ENCODE measurements around the gene PCAT7.

DNA sequence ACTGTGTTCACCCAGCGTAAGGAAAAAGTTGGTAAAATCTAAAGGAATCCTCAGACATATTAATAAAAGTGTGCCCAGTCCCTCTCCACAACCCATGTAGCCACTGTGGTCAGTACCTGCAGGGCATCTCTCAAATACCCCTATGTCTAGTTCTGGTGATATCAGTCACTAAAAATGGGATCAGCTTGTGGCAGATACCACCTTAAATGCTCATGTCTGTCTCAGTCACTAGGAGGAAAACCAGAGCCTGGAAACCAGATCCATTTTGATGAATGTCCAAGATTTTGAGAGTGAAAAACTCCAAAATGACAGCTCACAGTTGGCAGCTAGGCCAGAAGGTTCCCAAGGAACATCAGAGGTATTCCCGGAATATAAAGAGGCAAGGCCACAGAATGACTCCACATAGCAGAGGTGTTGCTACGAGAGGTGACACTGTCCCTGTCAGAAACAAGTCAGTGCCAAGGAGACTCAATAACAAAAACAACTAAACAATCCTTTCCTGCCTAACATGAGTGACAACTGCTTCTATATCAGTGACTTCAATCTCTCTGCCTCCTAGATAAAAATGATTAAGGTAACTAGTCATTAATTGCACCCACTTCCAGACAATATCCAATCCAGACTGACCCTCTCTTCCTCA, 13.5 kb downstream of the PCAT7 start:
- TF ChIP-seq TCF12 (IDR thresholded peaks at IDR 0.05; ENCODE audit: low read depth) (no peak), RAD21 (IDR thresholded peaks at IDR 0.05; ENCODE audit: low read depth) (no peak), EGR1 (IDR thresholded peaks at IDR 0.05) (no peak), ZBTB7A (IDR thresholded peaks at IDR 0.05; ENCODE audit: low read depth) (no peak), YY1 (IDR thresholded peaks at IDR 0.05; ENCODE audit: low read depth) (no peak), EP300 (IDR thresholded peaks at IDR 0.05; ENCODE audit: borderline replicate concordance) (no peak), TEAD4 (IDR thresholded peaks at IDR 0.05) (no peak), TAF1 (IDR thresholded peaks at IDR 0.05; ENCODE audit: low read depth) (no peak), NFIC (IDR thresholded peaks at IDR 0.05) (no peak), CREB1 (IDR thresholded peaks at IDR 0.05; ENCODE audit: low read depth) (no peak), CEBPB (IDR thresholded peaks at IDR 0.05) (no peak), FOXM1 (IDR thresholded peaks at IDR 0.05; ENCODE audit: borderline replicate concordance, low read depth) (no peak)
- TF ChIP-seq, protein P1, sequence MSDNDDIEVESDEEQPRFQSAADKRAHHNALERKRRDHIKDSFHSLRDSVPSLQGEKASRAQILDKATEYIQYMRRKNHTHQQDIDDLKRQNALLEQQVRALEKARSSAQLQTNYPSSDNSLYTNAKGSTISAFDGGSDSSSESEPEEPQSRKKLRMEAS (IDR thresholded peaks at IDR 0.05): no peak
- TF ChIP-seq, protein P2, sequence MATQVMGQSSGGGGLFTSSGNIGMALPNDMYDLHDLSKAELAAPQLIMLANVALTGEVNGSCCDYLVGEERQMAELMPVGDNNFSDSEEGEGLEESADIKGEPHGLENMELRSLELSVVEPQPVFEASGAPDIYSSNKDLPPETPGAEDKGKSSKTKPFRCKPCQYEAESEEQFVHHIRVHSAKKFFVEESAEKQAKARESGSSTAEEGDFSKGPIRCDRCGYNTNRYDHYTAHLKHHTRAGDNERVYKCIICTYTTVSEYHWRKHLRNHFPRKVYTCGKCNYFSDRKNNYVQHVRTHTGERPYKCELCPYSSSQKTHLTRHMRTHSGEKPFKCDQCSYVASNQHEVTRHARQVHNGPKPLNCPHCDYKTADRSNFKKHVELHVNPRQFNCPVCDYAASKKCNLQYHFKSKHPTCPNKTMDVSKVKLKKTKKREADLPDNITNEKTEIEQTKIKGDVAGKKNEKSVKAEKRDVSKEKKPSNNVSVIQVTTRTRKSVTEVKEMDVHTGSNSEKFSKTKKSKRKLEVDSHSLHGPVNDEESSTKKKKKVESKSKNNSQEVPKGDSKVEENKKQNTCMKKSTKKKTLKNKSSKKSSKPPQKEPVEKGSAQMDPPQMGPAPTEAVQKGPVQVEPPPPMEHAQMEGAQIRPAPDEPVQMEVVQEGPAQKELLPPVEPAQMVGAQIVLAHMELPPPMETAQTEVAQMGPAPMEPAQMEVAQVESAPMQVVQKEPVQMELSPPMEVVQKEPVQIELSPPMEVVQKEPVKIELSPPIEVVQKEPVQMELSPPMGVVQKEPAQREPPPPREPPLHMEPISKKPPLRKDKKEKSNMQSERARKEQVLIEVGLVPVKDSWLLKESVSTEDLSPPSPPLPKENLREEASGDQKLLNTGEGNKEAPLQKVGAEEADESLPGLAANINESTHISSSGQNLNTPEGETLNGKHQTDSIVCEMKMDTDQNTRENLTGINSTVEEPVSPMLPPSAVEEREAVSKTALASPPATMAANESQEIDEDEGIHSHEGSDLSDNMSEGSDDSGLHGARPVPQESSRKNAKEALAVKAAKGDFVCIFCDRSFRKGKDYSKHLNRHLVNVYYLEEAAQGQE (IDR thresholded peaks at IDR 0.05; ENCODE audit: low read depth): no peak
